K562 (cell line): ENCODE data around the gene GPNMB. TPM values are rescaled to one million over a fixed set of nuclear protein-coding genes. Genes with fewer than 3 reads are reported as not detected.

Experiments
- ATAC-seq: fragments of 200-7000 bp; cut with Tn5 transposase; 3 replicates; pipeline ENCODE4 v1.9.1; 2020; ENCODE audit warnings: moderate library complexity
- BruUV-seq: library from RNA; stranded (reverse); fragments of 400-500 nt; replicated peaks from 2 replicates; lab custom pipeline; 2021; lab: Mats Ljungman, UMichigan
- CTCF ChIA-PET: fragments of 300-600 bp; formaldehyde crosslinking; extraction: SDS; loops from one replicate; lab custom pipeline; 2021; ENCODE audit warnings: low intra/inter-chr PET ratio; lab: Yijun Ruan, JAX
- POLR2A ChIA-PET: fragments of 300-600, 350-650 bp; sonication (Branson Sonifier 250); formaldehyde crosslinking; extraction: SDS; loops from one replicate; lab custom pipeline; 2021; ENCODE audit warnings: antibody characterized with exemption, inconsistent platforms; lab: Yijun Ruan, JAX
- DNase-seq, 4 experiments: peaks; one replicate each; pipeline versions ENCODE4 v3.0.0 to v3.0.0-alpha.2; 2011 to 2018; ENCODE audit warnings: low spot score in 3 of 4, mixed read lengths in 3 of 4; ENCODE audit errors: extremely low read depth in 1 of 4
- FAIRE-seq: peaks from 2 replicates; lab custom pipeline; 2011; peaks lifted over from hg19 to GRCh38; lab: Jason Lieb, UNC
- H2AFZ ChIP-seq: 2 replicates; pipeline ENCODE4 v1.6.0; 2011; ENCODE audit warnings: low read depth, low read length, control low read depth, inconsistent platforms
- H3K27ac ChIP-seq: fragments of 200-600 bp; 3 replicates; pipeline ENCODE4 v1.8.0; 2011; ENCODE audit warnings: low read depth, mild to moderate bottlenecking, control low read depth, inconsistent platforms, low read length, moderate library complexity, mixed read lengths; ENCODE audit errors: extremely low read depth
- H3K27me3 ChIP-seq, 2 experiments: fragments of 300-600 bp in 1 of 2; 2 replicates in 1 of 2; 3 replicates in 1 of 2; pipeline versions ENCODE4 v1.6.0 to v1.8.0; 2011; ENCODE audit warnings: inconsistent platforms in 2 of 2, low read length in 2 of 2, mild to moderate bottlenecking in 1 of 2, mixed read lengths in 1 of 2, moderate library complexity in 1 of 2; ENCODE audit not compliant: control insufficient read depth in 2 of 2, insufficient read depth in 2 of 2
- H3K36me3 ChIP-seq: fragments of 300-600 bp; 3 replicates; pipeline ENCODE4 v1.8.0; 2011; ENCODE audit warnings: mild to moderate bottlenecking, low read length, inconsistent platforms; ENCODE audit not compliant: control insufficient read depth, insufficient read depth
- H3K4me1 ChIP-seq, 2 experiments: fragments of 200-600 bp in 1 of 2; replicated peaks in 1 of 2; 2 replicates in 1 of 2; 3 replicates in 1 of 2; pipeline versions ENCODE4 v1.5.1 to v1.8.0; 2011; ENCODE audit warnings: inconsistent platforms in 2 of 2, low read length in 2 of 2, mild to moderate bottlenecking in 1 of 2, mixed read lengths in 1 of 2, moderate library complexity in 1 of 2; ENCODE audit not compliant: control insufficient read depth in 2 of 2, insufficient read depth in 2 of 2
- H3K4me2 ChIP-seq: 2 replicates; pipeline ENCODE4 v1.6.1; 2011; ENCODE audit warnings: low read length, control low read depth, inconsistent platforms, mixed read lengths; ENCODE audit not compliant: insufficient read depth
- H3K4me3 ChIP-seq: fragments of 200-600 bp; sonication (generic), shearing (Covaris generic); 2 replicates; pipeline ENCODE4 v1.5.1; 2016; ENCODE audit warnings: control low read depth, inconsistent platforms
- H3K79me2 ChIP-seq: fragments of 200-600 bp; 3 replicates; pipeline ENCODE4 v1.8.0; 2011; ENCODE audit warnings: low read length, inconsistent platforms; ENCODE audit not compliant: control insufficient read depth, insufficient read depth
- H3K9ac ChIP-seq, 2 experiments: 2 replicates each; pipeline versions ENCODE4 v1.6.0 to v1.6.1; 2011; ENCODE audit warnings: low read depth in 2 of 2, low read length in 2 of 2, control low read depth in 1 of 2, inconsistent platforms in 1 of 2, mild to moderate bottlenecking in 1 of 2, mixed read lengths in 1 of 2; ENCODE audit not compliant: insufficient read depth in 1 of 2
- H3K9me1 ChIP-seq: one replicate; pipeline ENCODE4 v1.6.0; 2011; ENCODE audit warnings: inconsistent platforms, mild to moderate bottlenecking, low read length, moderate library complexity; ENCODE audit not compliant: control insufficient read depth, insufficient read depth
- H3K9me3 ChIP-seq: replicated peaks from 2 replicates; pipeline ENCODE4 v1.5.1; 2011; ENCODE audit warnings: low read depth, low read length, inconsistent platforms; ENCODE audit not compliant: control insufficient read depth, insufficient read depth
- H4K20me1 ChIP-seq: replicated peaks from 2 replicates; pipeline ENCODE4 v1.6.1; 2011; ENCODE audit warnings: low read length, inconsistent platforms, mixed read lengths; ENCODE audit not compliant: control insufficient read depth, insufficient read depth
- ADNP ChIP-seq: fragments of 200-800 bp; sonication (Bioruptor generic); IDR thresholded peaks from 2 replicates; pipeline ENCODE4 v1.6.1; 2016; ENCODE audit warnings: missing genetic modification characterization, missing compliant biosample characterization
- ARNT ChIP-seq, 2 experiments: fragments of 450-650 bp; IDR thresholded peaks; 2 replicates each; pipeline ENCODE4 v1.6.1; 2016; ENCODE audit warnings: mild to moderate bottlenecking in 1 of 2
- ASH1L ChIP-seq: fragments of 450-650 bp; IDR thresholded peaks from 2 replicates; pipeline ENCODE4 v1.6.1; 2018; ENCODE audit warnings: borderline replicate concordance, mild to moderate bottlenecking, low read depth; ENCODE audit not compliant: partially characterized antibody
- BMI1 ChIP-seq: fragments of 150-350 bp; IDR thresholded peaks from 2 replicates; pipeline ENCODE4 v1.6.1; 2014; ENCODE audit warnings: low read length
- CCNT2 ChIP-seq: IDR thresholded peaks from 2 replicates; pipeline ENCODE4 v1.6.1; 2011; ENCODE audit warnings: borderline replicate concordance, low read depth, mild to moderate bottlenecking, moderate library complexity, mixed read lengths, low read length; ENCODE audit not compliant: insufficient read length; ENCODE audit errors: extremely low read depth
- DMBX1 ChIP-seq: fragments of 250-450 bp; sonication (Bioruptor Pico); IDR thresholded peaks from 2 replicates; pipeline ENCODE4 v1.8.0; 2022; ENCODE audit warnings: inconsistent platforms, mild to moderate bottlenecking, moderate library complexity, borderline replicate concordance
- EP400 ChIP-seq: fragments of 450-650 bp; IDR thresholded peaks from 2 replicates; pipeline ENCODE4 v1.6.1; 2017; ENCODE audit warnings: antibody characterized with exemption, mild to moderate bottlenecking, moderate library complexity
- FIP1L1 ChIP-seq: fragments of 200-400 bp; formaldehyde crosslinking; IDR thresholded peaks from 2 replicates; pipeline ENCODE4 v1.6.1; 2018; ENCODE audit warnings: mild to moderate bottlenecking, low read depth, low read length; ENCODE audit not compliant: poor library complexity, severe bottlenecking
- HNRNPK ChIP-seq: fragments of 200-400 bp; formaldehyde crosslinking; IDR thresholded peaks from one replicate; pipeline ENCODE4 v1.6.1; 2018; ENCODE audit warnings: mild to moderate bottlenecking, low read depth, low read length; ENCODE audit not compliant: poor library complexity, severe bottlenecking
- HSF4 ChIP-seq: fragments of 250-450 bp; sonication (Bioruptor Pico); IDR thresholded peaks from 2 replicates; pipeline ENCODE4 v2.1.2; 2022; ENCODE audit warnings: mild to moderate bottlenecking, moderate library complexity, borderline replicate concordance
- MAFG ChIP-seq: fragments of 450-650 bp; conservative IDR thresholded peaks from 2 replicates; pipeline ENCODE4 v1.6.1; 2016; ENCODE audit warnings: missing genetic modification characterization, missing compliant biosample characterization
- NCOA2 ChIP-seq, 2 experiments: fragments of 450-650 bp; IDR thresholded peaks; 2 replicates each; pipeline ENCODE4 v1.6.1; 2018; ENCODE audit warnings: mild to moderate bottlenecking in 2 of 2, moderate library complexity in 1 of 2; ENCODE audit not compliant: partially characterized antibody in 2 of 2
- NFIC ChIP-seq: fragments of 450-650 bp; IDR thresholded peaks from 2 replicates; pipeline ENCODE4 v1.6.1; 2017; ENCODE audit warnings: mild to moderate bottlenecking, inconsistent platforms
- RFX1 ChIP-seq: fragments of 450-650 bp; IDR thresholded peaks from 2 replicates; pipeline ENCODE4 v1.6.1; 2016; ENCODE audit warnings: mild to moderate bottlenecking, moderate library complexity
- WHSC1 ChIP-seq: IDR thresholded peaks from one replicate; pipeline ENCODE4 v1.6.1; 2012; ENCODE audit warnings: low read length, control low read depth, inconsistent platforms
- ZEB2 ChIP-seq: fragments of 450-650 bp; IDR thresholded peaks from 2 replicates; pipeline ENCODE4 v1.6.1; 2016
- ZNF174 ChIP-seq: fragments of 250-450 bp; sonication (Bioruptor Pico); IDR thresholded peaks from 2 replicates; pipeline ENCODE4 v1.4.0; 2020; ENCODE audit warnings: mild to moderate bottlenecking
- ZNF41 ChIP-seq: fragments of 250-450 bp; sonication (Bioruptor Pico); conservative IDR thresholded peaks from 2 replicates; pipeline ENCODE4 v1.4.0; 2020; ENCODE audit warnings: mild to moderate bottlenecking
- ZNF507 ChIP-seq: conservative IDR thresholded peaks from 2 replicates; pipeline ENCODE4 v1.6.1; 2017; ENCODE audit warnings: missing genetic modification characterization, missing compliant biosample characterization
- WGBS: fragments of 100-300 bp; shearing (Covaris generic); methylation state at CpG from one replicate; pipeline ENCODE4 v1.1.6; 2016; ENCODE audit warnings: low coverage, mixed read lengths; ENCODE audit not compliant: insufficient coverage; ENCODE audit errors: missing lambda C conversion rate; 5-methylcytosine and 5-hydroxymethylcytosine counted together
- in situ Hi-C: fragments of 300-500 bp; cut with MboI; formaldehyde crosslinking; loops from 4 replicates; pipeline ENCODE4 v1.15.0; 2018; ENCODE audit warnings: inconsistent platforms, mixed read lengths
- intact Hi-C: fragments of 100-400 bp; cut with micrococcal nuclease; formaldehyde crosslinking; loops from 2 replicates; pipeline ENCODE4 v1.14.2; 2022
- polyA plus RNA-seq, 8 experiments: library from polyadenylated mRNA; depleted of rRNA in 4 of 8; stranded (reverse) in 5 of 8; unstranded in 3 of 8; fragments of >200 nt; fragmentation: Nextera tagmentation in 2 of 8; fragmentation: Illumina TruSeq in 1 of 8; extraction: Ambion mirVana in 2 of 8; extraction: Trizol in 1 of 8; gene quantifications; 2 replicates each; pipeline versions ENCODE4 v1.2.1 to v1.2.3, GENCODE V29; 2011 to 2014; ENCODE audit warnings: inconsistent platforms in 1 of 8, missing spikeins in 1 of 8
- total RNA-seq, 7 experiments: library from RNA; depleted of rRNA in 6 of 7; stranded (reverse); fragments of >200 nt in 6 of 7; fragmentation: Illumina TruSeq in 2 of 7; extraction: Trizol in 2 of 7; gene quantifications; 2 replicates each; pipeline versions ENCODE4 v1.2.1 to v1.2.3, GENCODE V29; 2011 to 2021; ENCODE audit warnings: low replicate concordance in 1 of 7
- TF ChIP-seq, protein P1 (sequence below): sonication (generic); formaldehyde crosslinking; IDR thresholded peaks from 2 replicates; pipeline ENCODE4 v1.8.0; 2023; ENCODE audit warnings: mild to moderate bottlenecking, missing genetic modification reagents

GPNMB gene
- total and polyA plus RNA-seq, 9 of the 15 experiments (the other 6 are each of a cell fraction or from before 2014, with no cell fraction given), result 0.15 to 0.72 (median 0.33) TPM

DNA sequence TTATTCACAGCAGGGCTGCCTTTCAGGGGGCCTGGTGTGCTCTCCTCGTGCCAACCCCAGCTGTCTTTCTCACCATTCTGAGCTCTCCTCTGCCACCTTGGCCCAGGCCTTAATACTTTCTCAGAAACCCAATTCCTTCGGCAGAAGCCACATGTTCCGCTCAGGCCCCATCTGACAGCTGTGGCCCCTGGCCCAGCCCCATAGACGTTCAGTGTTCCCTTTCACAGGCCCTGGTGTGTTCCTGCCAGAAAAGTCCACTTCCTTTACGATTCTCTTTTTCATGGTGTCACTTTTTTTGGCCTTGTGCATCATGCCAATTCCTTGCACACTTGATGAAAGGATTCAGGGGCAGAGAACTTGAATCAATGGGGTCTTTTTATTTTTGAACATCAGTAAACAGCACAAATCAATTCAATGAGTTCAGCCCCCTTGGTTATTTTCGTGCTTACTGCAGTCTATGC lies 15.9 kb upstream of the GPNMB start:
- H3K4me2 ChIP-seq, result no peak overlapping the region
- no peaks in the 10 kb centered on the region for H4K20me1 ChIP-seq
- no peaks in the 10 kb centered on the region for H3K9me1 ChIP-seq
- ATAC-seq (no peak; the same call in 1 of the 3 replicates), FAIRE-seq (no peak), DNase-seq (no peak)
- WGBS, result 37% methylated on average over 6 of the region's 6 CpGs
- POLR2A ChIA-PET, result no interaction called here
- peak overlapping the region in 1 of 2 experiments; percentile 26; a peak in 1 of 4 replicates for H3K9ac ChIP-seq
- H3K79me2 ChIP-seq, result no peaks in the 10 kb centered on the region
- intact Hi-C loops, result no loop called here
- TF ChIP-seq ZNF174 (CRISPR knock-in tag) (no peak), ASH1L (no peak), NCOA2 (IDR thresholded peaks at IDR 0.05; ENCODE audit: partially characterized antibody in 2 of 2) (no peak), HNRNPK (no peak), ADNP (tag) (no peak), BMI1 (no peak), HSF4 (CRISPR knock-in tag) (no peak), WHSC1 (no peak), ZNF507 (tag) (no peak), ZEB2 (no peak), DMBX1 (CRISPR knock-in tag) (no peak), RFX1 (no peak), EP400 (no peak), CCNT2 (no peak), NFIC (no peak), ZNF41 (CRISPR knock-in tag) (no peak), FIP1L1 (no peak), MAFG (tag) (no peak), ARNT (IDR thresholded peaks at IDR 0.05) (no peak)
- TF ChIP-seq, protein P1, sequence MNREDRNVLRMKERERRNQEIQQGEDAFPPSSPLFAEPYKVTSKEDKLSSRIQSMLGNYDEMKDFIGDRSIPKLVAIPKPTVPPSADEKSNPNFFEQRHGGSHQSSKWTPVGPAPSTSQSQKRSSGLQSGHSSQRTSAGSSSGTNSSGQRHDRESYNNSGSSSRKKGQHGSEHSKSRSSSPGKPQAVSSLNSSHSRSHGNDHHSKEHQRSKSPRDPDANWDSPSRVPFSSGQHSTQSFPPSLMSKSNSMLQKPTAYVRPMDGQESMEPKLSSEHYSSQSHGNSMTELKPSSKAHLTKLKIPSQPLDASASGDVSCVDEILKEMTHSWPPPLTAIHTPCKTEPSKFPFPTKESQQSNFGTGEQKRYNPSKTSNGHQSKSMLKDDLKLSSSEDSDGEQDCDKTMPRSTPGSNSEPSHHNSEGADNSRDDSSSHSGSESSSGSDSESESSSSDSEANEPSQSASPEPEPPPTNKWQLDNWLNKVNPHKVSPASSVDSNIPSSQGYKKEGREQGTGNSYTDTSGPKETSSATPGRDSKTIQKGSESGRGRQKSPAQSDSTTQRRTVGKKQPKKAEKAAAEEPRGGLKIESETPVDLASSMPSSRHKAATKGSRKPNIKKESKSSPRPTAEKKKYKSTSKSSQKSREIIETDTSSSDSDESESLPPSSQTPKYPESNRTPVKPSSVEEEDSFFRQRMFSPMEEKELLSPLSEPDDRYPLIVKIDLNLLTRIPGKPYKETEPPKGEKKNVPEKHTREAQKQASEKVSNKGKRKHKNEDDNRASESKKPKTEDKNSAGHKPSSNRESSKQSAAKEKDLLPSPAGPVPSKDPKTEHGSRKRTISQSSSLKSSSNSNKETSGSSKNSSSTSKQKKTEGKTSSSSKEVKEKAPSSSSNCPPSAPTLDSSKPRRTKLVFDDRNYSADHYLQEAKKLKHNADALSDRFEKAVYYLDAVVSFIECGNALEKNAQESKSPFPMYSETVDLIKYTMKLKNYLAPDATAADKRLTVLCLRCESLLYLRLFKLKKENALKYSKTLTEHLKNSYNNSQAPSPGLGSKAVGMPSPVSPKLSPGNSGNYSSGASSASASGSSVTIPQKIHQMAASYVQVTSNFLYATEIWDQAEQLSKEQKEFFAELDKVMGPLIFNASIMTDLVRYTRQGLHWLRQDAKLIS (CRISPR knock-in tag), result no peak
- H3K9me3 ChIP-seq, result peaks cover 2% of the 10 kb centered on the region; the same call in 1 of the 2 replicates
- H2AFZ ChIP-seq, result peak overlapping the region; percentile 33; the same call in 1 of the 2 replicates
- no peaks in the 10 kb centered on the region for H3K36me3 ChIP-seq
- peaks cover 0 to 15% of the 10 kb centered on the region in 2 experiments; a peak in 2 of 5 replicates for H3K4me1 ChIP-seq
- no peak overlapping the region for H3K4me3 ChIP-seq
- BruUV-seq, result no TSS peak
- H3K27me3 ChIP-seq, result no peaks in the 10 kb centered on the region
- H3K27ac ChIP-seq, result no peak overlapping the region
- in situ Hi-C loops, result no loop called here
- CTCF ChIA-PET, result no interaction called here
